Measurements from ENCODE around the gene GOPC.

GOPC gene

DNA sequence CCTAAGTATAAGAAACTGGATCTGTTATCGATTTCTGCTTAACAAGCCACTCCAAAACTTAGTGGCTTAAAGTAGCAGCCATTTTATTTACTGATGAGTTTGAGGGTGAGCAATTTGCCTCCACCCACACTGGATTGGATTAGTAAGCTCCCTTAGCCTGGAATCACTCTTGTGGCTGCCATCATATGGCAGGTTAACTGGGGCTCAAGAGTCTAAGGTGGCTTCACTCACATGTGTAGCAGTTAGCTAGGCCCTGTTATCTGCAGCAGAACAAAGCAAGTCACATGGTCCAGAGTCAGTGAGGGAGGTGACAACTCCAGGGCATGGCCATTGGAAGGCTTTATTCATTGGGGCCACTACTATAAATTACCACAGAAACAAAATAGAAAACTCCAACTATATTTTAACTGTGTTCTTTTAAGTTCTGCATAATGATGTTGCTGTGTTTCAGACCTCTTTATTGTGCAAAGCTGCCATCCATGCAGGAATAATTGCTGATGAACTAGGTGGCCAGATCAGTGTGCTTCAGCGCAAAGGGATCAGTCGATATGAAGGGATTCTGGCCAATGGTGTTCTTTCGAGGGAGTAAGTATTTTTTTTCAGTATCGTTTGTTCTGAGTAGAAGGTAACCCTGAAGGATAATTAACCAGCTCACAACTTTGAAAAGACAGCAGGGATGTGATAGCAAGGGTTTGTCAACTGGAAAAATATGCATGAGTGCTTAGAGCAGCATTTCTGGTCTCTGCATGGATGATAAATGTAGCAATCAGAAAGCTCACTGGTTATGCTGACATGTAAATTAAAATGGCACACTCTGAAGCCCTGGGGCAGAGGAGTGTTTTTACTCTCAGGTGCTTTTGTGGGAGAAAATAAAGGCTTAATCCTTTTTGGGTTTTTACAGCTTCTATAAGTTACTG is 70.2 kb downstream of the GOPC start:
- TF ChIP-seq, protein P1, sequence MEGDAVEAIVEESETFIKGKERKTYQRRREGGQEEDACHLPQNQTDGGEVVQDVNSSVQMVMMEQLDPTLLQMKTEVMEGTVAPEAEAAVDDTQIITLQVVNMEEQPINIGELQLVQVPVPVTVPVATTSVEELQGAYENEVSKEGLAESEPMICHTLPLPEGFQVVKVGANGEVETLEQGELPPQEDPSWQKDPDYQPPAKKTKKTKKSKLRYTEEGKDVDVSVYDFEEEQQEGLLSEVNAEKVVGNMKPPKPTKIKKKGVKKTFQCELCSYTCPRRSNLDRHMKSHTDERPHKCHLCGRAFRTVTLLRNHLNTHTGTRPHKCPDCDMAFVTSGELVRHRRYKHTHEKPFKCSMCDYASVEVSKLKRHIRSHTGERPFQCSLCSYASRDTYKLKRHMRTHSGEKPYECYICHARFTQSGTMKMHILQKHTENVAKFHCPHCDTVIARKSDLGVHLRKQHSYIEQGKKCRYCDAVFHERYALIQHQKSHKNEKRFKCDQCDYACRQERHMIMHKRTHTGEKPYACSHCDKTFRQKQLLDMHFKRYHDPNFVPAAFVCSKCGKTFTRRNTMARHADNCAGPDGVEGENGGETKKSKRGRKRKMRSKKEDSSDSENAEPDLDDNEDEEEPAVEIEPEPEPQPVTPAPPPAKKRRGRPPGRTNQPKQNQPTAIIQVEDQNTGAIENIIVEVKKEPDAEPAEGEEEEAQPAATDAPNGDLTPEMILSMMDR (IDR thresholded peaks at IDR 0.05; ENCODE audit: control insufficient read depth, extremely low read depth, insufficient read depth) = no peak
- no peak for DNase-seq (ENCODE audit: low read depth)
- no peak overlapping the region for H3K4me3 ChIP-seq (ENCODE audit: low read depth, low read length)

DNA sequence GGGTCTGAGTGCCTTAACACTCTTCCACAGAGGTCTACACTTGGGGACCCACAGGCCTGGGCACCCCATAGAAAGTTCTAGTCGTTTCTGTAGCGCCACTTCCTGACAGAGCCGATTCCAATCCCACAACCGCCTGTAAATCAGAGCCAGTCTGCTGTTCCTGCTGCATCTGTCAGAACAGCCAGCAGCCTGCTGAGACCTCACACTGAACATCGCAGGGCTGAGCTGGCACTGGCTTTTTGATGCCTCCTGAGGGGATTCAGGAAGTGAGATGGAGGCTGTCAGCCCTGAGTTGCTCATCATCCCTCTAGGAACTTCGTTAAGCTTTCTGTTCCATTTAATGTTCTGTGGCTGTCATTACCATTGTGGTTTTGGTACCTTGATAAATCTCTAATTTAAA is 71.0 kb downstream of the GOPC start:
- no peak overlapping the region for H3K4me3 ChIP-seq (ENCODE audit: low read depth, low read length)
- no peak for DNase-seq (ENCODE audit: low read depth)
- TF ChIP-seq, protein P1 (IDR thresholded peaks at IDR 0.05; ENCODE audit: control insufficient read depth, extremely low read depth, insufficient read depth) = no peak

DNA sequence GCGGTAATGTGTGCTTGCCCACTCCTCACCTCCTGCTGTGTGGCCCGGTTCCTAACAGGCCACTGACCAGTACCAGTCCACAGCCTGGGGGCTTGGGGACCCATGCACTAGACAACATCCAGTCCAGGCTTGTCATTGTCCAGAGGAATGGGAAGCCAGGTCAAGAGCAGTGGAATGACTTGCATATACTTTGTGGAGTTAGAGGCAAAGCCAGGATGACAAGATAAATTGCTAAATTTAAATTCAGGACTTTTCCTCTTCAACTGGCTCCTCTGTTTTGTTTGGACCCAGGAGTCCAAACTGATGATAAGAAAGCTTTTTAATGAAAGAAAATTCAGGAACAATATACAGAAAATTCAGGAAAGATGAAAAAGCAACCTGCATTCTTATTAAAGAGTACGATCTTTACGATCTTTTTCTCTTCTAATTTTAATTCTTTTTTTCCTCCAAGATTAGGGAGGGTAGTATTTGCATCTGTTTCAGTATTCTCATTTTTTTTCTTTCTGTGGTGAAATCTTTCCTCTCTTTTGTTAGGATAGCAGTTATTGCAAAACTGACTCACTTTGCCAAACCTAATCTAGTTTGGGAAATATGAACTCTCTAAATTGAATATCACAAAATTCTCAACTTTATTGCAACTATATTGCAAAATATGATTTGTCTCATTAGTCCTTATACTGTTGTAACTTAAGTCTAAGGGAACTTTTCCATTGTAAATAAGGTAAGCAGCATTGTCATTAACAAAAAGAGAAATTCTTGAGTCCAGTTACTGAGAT is 71.7 kb downstream of the GOPC start:
- no peak for DNase-seq (ENCODE audit: low read depth)
- TF ChIP-seq, protein P1 (IDR thresholded peaks at IDR 0.05; ENCODE audit: control insufficient read depth, extremely low read depth, insufficient read depth) = no peak
- no peak overlapping the region for H3K4me3 ChIP-seq (ENCODE audit: low read depth, low read length)

DNA sequence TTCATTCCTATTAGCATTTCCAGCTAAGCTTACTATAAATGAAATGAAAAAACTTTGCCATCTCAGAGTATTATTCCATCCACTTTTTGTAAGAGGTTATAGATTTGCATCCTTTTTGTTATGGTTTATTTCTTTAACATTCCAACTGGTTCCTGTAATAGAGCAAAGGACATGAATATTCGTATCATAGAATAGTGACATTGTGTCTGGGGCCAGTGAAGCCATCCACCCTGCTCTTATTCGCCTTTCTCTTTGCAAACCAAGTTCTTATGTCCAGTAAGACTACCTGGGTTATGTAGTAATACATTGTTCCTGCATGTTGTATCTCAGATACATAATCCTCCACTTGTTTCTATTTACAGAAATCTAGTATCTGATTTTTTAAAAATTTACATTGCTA is 76.7 kb downstream of the GOPC start:
- TF ChIP-seq, protein P1 (IDR thresholded peaks at IDR 0.05; ENCODE audit: control insufficient read depth, extremely low read depth, insufficient read depth) = no peak
- DNase-seq (ENCODE audit: low read depth) = no peak
- no peak overlapping the region for H3K4me3 ChIP-seq (ENCODE audit: low read depth, low read length)

DNA sequence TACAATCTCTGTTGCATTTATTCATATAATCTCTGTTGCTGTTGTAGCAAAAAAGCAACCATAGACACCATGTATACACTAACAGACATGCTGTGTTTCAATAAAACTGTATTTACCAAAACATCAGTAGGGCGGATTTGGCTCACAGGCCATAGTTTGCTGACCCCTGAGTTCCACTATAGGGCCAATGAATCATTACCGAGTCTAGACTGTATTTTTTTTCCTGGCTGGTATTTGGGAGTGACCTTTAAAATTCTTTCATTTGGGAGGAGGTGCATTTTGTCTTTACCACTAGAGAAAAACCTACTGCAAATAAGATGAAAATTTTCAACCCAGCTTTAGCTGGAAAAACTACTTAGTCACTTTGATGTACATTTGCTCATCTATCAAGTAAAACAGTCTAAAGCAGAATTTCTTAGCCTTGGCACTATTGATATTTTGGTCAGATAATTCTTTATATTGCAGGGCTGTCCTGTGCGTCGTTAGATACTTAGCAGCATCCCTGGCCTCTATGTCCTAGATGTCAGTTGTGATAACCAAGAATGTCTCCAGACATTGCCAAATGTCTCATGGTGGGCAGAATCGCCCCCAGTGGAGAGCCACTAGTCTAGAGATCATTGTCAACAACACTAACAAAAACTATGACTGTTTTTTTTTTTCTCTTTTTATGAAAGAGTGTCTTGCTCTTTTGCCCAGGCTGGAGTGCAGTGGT is 80.4 kb downstream of the GOPC start:
- no peak overlapping the region for H3K4me3 ChIP-seq (ENCODE audit: low read depth, low read length)
- TF ChIP-seq, protein P1 (IDR thresholded peaks at IDR 0.05; ENCODE audit: control insufficient read depth, extremely low read depth, insufficient read depth) = no peak
- DNase-seq (ENCODE audit: low read depth) = no peak

DNA sequence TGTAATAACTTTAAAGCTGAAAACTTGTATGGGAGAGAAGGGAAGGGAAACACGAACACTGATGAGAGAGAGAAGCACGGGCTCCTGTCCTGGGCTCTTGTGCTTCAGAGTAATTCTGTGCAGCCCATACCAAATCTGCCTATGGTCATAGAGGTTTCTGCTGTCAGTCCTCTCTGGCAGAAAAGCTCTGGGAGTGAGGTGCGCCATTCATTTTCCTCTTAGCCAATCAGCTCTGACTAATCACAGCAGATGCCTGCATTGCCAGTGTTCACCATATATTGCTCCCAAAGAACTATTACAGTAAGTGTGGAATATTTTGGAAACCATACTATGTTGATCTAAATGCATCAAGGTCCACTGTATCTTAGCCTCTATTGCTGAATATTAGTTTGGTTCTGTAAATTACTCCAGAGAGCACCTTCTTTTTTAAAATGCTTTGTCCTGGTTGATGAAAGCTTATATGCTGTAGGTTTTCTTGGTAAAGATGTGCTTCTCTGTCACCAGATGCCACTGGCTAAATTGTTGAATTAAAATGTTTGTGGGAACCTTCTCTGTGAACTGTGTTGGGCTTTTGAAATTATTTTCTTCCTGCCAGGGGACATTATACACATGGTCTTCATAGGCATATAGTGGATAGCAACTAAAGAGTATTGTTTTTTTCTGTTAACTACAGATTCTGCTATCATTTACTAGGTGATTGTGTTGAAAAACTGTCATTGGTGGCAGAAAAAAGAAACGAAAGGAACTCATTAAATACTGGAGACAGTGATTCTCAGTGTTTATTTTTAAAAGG is 81.5 kb downstream of the GOPC start:
- TF ChIP-seq, protein P1 (IDR thresholded peaks at IDR 0.05; ENCODE audit: control insufficient read depth, extremely low read depth, insufficient read depth) = no peak
- no peak for DNase-seq (ENCODE audit: low read depth)
- no peak overlapping the region for H3K4me3 ChIP-seq (ENCODE audit: low read depth, low read length)
